SW 1271 (cell line): Measurements from ENCODE around the gene ECPAS.
"Not testable (repeated sequence)": the region's sequence is repeated elsewhere in the genome, so short reads cannot be mapped to it uniquely, and the experiment has no call there.

ENCODE experiments used
- DNase-seq, 2 experiments: peaks; one replicate each; lab custom pipeline; 2025; lab: John Stamatoyannopoulos, UW

Gene ECPAS

DNA sequence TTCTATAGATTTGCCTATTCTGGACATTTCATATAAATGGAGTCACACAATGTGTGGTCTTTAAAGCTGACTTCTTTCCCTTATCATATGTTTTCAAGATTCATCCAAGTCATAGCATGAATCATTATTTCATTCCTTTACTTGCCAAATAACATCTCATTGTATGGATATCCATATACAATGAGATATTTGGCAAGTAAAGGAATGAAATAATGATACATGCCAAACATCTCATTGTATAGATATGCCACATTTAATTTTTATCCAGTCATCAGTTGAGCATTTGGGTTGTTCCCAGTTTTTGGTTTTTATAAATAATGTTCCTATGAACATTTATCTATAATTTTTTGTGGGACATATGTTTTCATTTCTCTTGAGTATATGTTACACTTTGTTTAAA is 133.6 kb downstream of the ECPAS start:
- no peak for DNase-seq

- no peak for DNase-seq
These were observed 134.4 kb downstream of the ECPAS start for GRCh38 chr9:111349766-111350165.

DNA sequence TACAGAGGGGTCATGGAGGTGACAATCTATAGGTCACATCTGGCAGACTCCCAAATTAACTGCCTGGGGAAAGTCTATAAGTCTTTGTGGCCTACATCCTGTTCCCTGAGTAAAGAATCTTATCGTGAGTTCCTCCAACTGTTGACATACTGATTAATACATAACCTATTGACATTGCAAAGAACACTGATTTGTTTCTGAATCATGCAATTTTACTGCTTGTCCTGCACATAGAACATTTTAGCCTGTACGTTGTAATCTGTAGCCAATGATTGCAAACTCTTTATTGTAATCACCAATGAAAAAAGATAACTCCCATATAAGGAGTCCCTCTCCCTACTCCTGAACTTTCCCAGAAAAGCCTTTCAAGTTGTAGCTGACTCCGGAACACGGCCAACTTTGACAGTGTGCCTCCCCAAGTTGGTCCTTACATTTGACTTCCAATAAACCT is 135.3 kb downstream of the ECPAS start:
- DNase-seq = no peak

- not testable (repeated sequence) for DNase-seq
These were observed 149.8 kb downstream of the ECPAS start for GRCh38 chr9:111334318-111334863.

- DNase-seq = no peak
These were observed 154.1 kb downstream of the ECPAS start, which contains the start of gene OR2K2 for GRCh38 chr9:111330124-111330523. Gene OR2K2, minus strand, starts transcription at chr9:111330224. Its CDS starts 1,791 bp downstream, at chr9:111328433.

DNA sequence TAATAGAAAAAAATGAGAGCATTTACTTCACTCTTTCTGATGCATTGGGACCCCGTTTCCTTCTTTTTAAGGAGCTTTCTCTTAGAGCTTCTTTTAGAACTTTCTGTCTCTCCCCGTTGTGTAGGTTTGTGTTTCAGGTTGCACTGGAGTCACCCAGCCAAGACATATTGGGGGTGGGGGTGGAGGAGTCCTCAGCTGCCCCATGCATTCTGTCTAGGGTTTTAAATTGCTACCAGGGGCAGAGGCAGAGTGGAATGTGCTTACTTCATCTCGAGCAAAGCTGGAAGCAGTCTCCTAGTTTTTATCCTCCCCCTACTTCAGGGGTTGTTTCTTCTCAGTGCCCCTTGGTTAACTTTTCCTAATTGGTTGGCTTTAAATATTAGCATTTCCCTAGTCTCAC is 163.6 kb downstream of the ECPAS start:
- no peak for DNase-seq

DNA sequence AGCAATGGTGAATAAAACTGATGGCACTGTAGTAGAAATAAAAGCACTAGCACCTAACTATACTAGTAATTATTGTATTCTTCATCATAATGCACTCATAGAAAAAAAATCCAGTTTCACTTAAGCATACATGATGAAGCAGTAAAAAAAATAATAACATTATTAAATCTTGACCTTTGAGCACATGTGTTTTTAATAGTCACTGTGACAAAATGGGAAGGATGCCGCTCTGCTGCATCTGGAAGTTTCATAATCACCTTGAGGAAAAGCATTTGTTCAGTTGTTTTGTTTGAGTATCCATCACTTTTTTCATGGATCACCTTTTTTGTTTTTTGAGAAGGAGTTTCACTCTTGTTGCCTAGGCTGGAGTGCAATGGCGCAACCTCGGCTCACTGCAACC is 167.4 kb downstream of the ECPAS start:
- no peak for DNase-seq
